ENCODE measurements around the gene LUC7L2.

Gene LUC7L2

DNA sequence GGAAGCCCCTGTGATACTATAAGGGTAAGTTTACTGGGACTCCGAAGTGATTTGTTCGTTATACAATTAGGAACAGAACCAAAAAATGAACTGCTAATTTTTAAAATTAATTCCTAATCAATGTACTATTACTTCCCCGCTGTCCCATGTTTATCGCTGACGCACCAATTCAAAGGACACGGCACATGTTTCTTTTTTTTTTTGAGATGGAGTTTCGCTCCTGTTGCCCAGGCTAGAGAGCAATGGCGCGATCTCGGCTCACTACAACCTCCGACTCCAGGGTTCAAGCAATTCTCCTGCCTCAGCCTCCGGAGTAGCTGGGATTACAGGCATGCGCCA lies 20.0 kb upstream of the LUC7L2 start:
- Histone ChIP-seq H3K27me3 (no peaks in the 10 kb centered on the region), H3K4me3 (peak overlapping the region; percentile 72 to 88), H3K9me3 (peaks cover 0 to 4% (median 0%) of the 10 kb centered on the region in 3 donors), H3K36me3 (no peaks in the 10 kb centered on the region), H3K27ac (peak overlapping the region; percentile 99 to 100), H3K4me1 (peaks cover 0 to 13% (median 12%) of the 10 kb centered on the region in 4 donors)
- TF ChIP-seq, protein P1, sequence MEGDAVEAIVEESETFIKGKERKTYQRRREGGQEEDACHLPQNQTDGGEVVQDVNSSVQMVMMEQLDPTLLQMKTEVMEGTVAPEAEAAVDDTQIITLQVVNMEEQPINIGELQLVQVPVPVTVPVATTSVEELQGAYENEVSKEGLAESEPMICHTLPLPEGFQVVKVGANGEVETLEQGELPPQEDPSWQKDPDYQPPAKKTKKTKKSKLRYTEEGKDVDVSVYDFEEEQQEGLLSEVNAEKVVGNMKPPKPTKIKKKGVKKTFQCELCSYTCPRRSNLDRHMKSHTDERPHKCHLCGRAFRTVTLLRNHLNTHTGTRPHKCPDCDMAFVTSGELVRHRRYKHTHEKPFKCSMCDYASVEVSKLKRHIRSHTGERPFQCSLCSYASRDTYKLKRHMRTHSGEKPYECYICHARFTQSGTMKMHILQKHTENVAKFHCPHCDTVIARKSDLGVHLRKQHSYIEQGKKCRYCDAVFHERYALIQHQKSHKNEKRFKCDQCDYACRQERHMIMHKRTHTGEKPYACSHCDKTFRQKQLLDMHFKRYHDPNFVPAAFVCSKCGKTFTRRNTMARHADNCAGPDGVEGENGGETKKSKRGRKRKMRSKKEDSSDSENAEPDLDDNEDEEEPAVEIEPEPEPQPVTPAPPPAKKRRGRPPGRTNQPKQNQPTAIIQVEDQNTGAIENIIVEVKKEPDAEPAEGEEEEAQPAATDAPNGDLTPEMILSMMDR (IDR thresholded peaks at IDR 0.05): no peak
- no peak for DNase-seq
- intact Hi-C loops (cut with DNase I; ENCODE audit: low total_unique reads): loop anchor here (2.0 to 5.0 kb wide), 2 partner anchors 19 to 107 kb away; partner anchors contain the start of genes LUC7L2 and UBN2

DNA sequence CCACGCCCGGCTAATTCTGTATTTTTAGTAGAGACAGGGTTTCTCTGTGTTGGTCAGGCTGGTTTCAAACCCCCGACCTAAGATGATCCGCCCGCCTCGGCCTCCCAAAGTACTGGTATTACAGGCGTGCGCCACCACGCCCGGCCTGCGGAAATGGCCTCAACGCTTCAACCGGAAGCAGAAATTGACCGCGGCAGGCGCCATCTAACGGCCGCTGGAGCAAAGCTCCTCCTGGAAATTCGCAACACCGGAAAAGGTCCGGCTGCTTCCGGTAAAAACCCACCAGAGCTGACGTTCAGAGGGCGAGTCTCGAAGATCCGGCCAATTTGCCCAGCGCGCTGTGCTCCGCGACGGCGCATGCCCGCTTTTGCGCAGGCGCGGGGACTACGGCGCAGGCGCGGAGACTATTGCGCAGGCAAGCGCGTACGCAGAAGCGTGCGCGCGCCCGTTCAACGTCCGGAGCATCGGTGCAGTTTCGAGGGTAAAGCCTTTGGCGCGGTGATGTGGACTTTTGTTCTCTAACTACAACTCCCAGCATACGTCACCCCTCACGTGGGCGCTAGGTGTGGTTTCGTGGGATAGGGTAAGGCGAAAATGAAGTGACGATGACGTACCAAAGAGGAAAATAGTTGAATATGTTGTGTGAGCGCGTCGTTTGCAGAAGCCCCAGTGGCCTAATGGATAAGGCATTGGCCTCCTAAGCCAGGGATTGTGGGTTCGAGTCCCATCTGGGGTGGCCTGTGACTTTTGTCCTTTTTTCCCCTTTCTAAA lies 19.5 kb upstream of the LUC7L2 start:
- H3K27ac ChIP-seq: peak overlapping the region; percentile 99 to 100
- intact Hi-C loops (cut with DNase I; ENCODE audit: low total_unique reads): loop anchor here (2.0 kb wide), 1 partner anchor 19 kb away; the partner anchor contains the start of gene LUC7L2
- H3K36me3 ChIP-seq: no peaks in the 10 kb centered on the region
- no peaks in the 10 kb centered on the region for H3K27me3 ChIP-seq
- peaks cover 0 to 4% (median 0%) of the 10 kb centered on the region in 3 donors for H3K9me3 ChIP-seq
- peaks cover 0 to 13% (median 12%) of the 10 kb centered on the region in 4 donors for H3K4me1 ChIP-seq
- TF ChIP-seq, protein P1 (IDR thresholded peaks at IDR 0.05): peak; percentile 44 to 66
- H3K4me3 ChIP-seq: peak overlapping the region; percentile 72 to 88
- DNase-seq: peak; percentile 100

DNA sequence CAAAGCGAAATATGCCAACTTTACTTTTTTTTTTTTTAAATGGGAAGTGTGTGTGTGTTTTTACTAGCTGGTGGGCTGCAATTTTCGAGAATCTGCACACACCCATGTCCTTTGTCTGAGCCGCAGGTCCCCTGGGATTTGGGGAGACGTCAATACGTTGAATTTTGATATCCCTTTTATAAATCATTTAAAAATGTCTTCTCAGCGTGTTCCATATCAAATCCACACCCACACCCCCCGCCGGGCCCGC lies 19.0 kb upstream of the LUC7L2 start:
- peaks cover 0 to 13% (median 12%) of the 10 kb centered on the region in 4 donors for H3K4me1 ChIP-seq
- H3K4me3 ChIP-seq: peak overlapping the region; percentile 72 to 88
- TF ChIP-seq, protein P1 (IDR thresholded peaks at IDR 0.05): no peak
- peaks cover 0 to 4% (median 0%) of the 10 kb centered on the region in 3 donors for H3K9me3 ChIP-seq
- H3K36me3 ChIP-seq: peaks cover 0 to 4% (median under 1%) of the 10 kb centered on the region in 3 donors
- peak overlapping the region; percentile 99 to 100 for H3K27ac ChIP-seq
- intact Hi-C loops (cut with DNase I; ENCODE audit: low total_unique reads): loop anchor here (2.0 kb wide), 1 partner anchor 18 kb away; the partner anchor contains the start of gene LUC7L2
- DNase-seq: no peak
- H3K27me3 ChIP-seq: no peaks in the 10 kb centered on the region

DNA sequence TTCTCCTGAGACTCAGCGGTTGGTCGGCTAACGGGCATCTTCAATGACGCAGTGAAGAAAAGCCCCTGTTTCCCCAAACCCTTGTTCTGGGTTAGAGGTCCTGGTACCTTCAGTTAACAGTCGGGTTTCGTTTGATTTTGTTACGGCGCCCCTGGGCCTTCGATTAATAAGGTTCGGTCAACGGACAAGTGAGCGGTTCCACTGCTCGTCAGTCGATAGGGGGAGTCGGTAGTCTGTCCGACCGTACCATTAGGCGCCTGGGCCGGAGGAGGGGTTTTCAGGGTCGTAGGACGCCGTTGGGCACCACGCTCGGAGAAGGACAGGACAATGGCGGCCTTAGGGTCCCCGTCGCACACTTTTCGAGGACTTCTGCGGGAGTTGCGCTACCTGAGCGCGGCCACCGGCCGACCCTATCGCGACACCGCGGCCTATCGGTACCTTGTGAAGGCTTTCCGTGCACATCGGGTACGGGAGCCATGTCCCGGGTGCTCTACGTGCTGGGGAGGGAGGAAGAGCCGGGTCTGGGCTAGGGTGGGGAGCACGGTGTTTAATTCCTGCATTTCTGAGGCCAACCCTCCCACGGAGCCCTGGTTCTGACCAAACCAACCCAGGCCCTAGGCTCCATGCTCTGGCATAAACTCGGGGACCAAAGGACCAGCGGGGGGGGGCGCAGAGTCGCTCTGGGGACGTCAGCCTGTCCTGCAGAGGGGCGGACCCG lies 18.5 kb upstream of the LUC7L2 start, which contains the start of gene FMC1:
Gene FMC1 (plus strand): TSS at position 280 of the 718 bp plus-strand sequence. CDS start 48 bp downstream, at position 328.
- TF ChIP-seq, protein P1 (IDR thresholded peaks at IDR 0.05): peak; percentile 38 to 52
- intact Hi-C loops (cut with DNase I; ENCODE audit: low total_unique reads): loop anchor here (2.0 kb wide), 1 partner anchor 18 kb away; the partner anchor contains the start of gene LUC7L2
- Histone ChIP-seq H3K4me3 (peak within 1 kb of the TSS; percentile 72 to 88), H3K36me3 (peaks cover 2 to 8% (median 5%) of the 10 kb centered on the region in 3 donors), H3K9me3 (peaks cover 0 to 4% (median 0%) of the 10 kb centered on the region in 3 donors), H3K27ac (peak within 1 kb of the TSS; percentile 99 to 100), H3K4me1 (peaks cover 0 to 13% (median 12%) of the 10 kb centered on the region in 4 donors), H3K27me3 (no peaks in the 10 kb centered on the region)
- DNase-seq: peak; percentile 95 to 97

DNA sequence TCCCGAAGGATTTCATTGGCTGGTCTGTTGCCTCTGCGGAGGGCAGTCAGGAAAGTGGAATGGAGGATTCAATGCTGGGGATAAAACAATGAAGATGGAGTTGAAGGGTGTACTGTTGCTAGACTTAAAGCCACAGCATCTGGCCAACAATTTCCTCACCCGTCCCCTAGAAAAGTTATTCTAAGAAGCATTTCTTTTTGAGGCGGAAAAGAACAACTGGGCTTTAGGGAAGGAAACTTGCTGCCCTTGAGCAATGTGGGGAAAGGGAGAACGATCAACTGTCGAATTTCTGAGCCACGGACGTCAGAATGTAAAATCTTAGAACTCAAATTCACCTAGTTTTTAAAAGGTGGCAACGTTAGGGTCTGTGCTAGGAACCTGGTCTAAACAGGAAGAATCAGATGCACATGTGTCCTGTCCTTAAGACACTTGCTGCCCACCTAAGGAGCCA lies 17.9 kb upstream of the LUC7L2 start:
- no peaks in the 10 kb centered on the region for H3K27me3 ChIP-seq
- peaks cover 8 to 14% (median 8%) of the 10 kb centered on the region in 3 donors for H3K36me3 ChIP-seq
- H3K27ac ChIP-seq: peak overlapping the region; percentile 99 to 100
- H3K9me3 ChIP-seq: peaks cover 0 to 4% (median 0%) of the 10 kb centered on the region in 3 donors
- intact Hi-C loops (cut with DNase I; ENCODE audit: low total_unique reads): loop anchor here (2.0 kb wide), 1 partner anchor 17 kb away; the partner anchor contains the start of gene LUC7L2
- H3K4me3 ChIP-seq: peak overlapping the region; percentile 72 to 88
- TF ChIP-seq, protein P1 (IDR thresholded peaks at IDR 0.05): no peak
- H3K4me1 ChIP-seq: peaks cover 0 to 13% (median 12%) of the 10 kb centered on the region in 4 donors
- DNase-seq: no peak
